Tibial nerve (tissue), 4 donors: ENCODE results near the gene USF3.

ENCODE experiments used
- EP300 ChIP-seq, 2 donors: sonication (generic); formaldehyde crosslinking; IDR thresholded peaks; one replicate each; pipeline ENCODE4 v1.6.1; 2017; ENCODE audit warnings: antibody characterized with exemption in 2 of 2, mild to moderate bottlenecking in 1 of 2
- POLR2A ChIP-seq, 2 donors: fragments of 450-650 bp; IDR thresholded peaks; one replicate each; pipeline ENCODE4 v1.6.1; 2017; ENCODE audit warnings: antibody characterized with exemption in 2 of 2, mild to moderate bottlenecking in 2 of 2, moderate library complexity in 2 of 2
- TF ChIP-seq, protein P1 (sequence below), 5 experiments: fragments of 200-600 bp in 3 of 5; fragments of 450-650 bp in 2 of 5; sonication (generic) in 3 of 5; IDR thresholded peaks; one replicate each; pipeline ENCODE4 v1.5.1; 2016 to 2019; ENCODE audit warnings: antibody characterized with exemption in 5 of 5, mild to moderate bottlenecking in 3 of 5, moderate library complexity in 2 of 5

DNA sequence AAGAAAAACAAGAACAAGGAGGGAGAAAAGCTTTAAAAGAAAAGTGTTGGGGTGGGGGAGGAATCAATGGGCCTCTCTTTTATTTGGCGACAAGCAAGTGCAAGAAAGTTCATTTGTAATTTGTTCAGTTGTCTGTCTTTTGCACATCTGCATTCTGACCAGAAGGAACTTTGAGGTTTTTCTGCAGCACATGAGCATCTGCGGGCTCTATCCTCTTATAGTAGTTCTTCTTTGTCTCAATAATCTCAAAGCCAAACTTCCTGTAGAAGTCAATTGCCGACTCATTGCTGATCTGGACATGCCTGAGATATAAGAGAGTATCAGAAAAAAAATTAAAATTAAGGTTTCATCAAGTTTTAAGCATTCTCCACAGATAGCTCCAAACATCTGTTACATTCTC is 25.2 kb upstream of the USF3 start:
- TF ChIP-seq POLR2A (IDR thresholded peaks at IDR 0.05) = no peak
- TF ChIP-seq, protein P1, sequence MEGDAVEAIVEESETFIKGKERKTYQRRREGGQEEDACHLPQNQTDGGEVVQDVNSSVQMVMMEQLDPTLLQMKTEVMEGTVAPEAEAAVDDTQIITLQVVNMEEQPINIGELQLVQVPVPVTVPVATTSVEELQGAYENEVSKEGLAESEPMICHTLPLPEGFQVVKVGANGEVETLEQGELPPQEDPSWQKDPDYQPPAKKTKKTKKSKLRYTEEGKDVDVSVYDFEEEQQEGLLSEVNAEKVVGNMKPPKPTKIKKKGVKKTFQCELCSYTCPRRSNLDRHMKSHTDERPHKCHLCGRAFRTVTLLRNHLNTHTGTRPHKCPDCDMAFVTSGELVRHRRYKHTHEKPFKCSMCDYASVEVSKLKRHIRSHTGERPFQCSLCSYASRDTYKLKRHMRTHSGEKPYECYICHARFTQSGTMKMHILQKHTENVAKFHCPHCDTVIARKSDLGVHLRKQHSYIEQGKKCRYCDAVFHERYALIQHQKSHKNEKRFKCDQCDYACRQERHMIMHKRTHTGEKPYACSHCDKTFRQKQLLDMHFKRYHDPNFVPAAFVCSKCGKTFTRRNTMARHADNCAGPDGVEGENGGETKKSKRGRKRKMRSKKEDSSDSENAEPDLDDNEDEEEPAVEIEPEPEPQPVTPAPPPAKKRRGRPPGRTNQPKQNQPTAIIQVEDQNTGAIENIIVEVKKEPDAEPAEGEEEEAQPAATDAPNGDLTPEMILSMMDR (IDR thresholded peaks at IDR 0.05) = no peak
- TF ChIP-seq EP300 (IDR thresholded peaks at IDR 0.05) = no peak
